LNCaP clone FGC (cell line): ENCODE results near the gene UNC93B1.

Experiments used
- DNase-seq: peaks from one replicate; pipeline ENCODE4 v3.0.0-alpha.2; 2011; ENCODE audit warnings: low read depth
- H3K4me3 ChIP-seq: 2 replicates; pipeline ENCODE4 v1.5.1; 2011; ENCODE audit warnings: mild to moderate bottlenecking, low read depth, low read length, control low read depth
- CTCF ChIP-seq: IDR thresholded peaks from 2 replicates; pipeline ENCODE4 v1.5.1; 2012; ENCODE audit warnings: mild to moderate bottlenecking; ENCODE audit not compliant: control insufficient read depth, insufficient read depth; ENCODE audit errors: extremely low read depth

Gene UNC93B1

GRCh38 chr11:68043029-68043348 is 39.1 kb upstream of the UNC93B1 start:
- DNase-seq = no peak
- H3K4me3 ChIP-seq = no peak overlapping the region
- no peak for TF ChIP-seq CTCF

GRCh38 chr11:68042219-68043028 is 38.5 kb upstream of the UNC93B1 start:
- no peak for TF ChIP-seq CTCF
- no peak for DNase-seq
- no peak overlapping the region for H3K4me3 ChIP-seq

DNA sequence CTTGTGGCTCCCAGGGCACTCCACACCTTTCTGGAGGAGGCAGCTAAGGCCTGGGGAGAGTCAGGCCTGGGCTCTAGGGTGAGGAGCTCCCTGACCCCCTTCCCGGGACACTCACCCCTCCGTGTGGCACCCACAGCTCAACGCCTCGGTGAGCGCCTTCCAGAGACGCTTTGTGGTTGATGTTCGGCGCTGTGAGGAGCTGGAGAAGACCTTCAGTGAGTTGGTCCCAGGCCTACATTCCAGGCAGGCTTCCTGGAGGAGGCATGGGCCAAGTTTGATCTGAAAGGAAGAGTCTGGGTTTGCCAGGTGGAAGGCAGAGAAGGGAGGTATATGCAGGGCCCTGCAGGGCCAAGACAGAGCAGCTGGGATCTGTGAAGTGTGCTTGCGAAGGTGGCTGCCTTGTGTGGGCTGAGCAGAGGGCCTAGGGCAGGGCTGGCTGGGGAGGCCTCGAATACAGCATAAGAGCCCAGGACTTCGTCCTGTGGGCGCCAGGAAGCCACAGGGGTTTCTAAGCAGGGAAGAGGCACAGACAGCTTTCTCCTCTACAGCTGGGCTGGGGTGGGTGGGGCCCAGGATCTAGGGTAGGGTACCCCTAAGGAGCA is 37.8 kb upstream of the UNC93B1 start:
- no peak for DNase-seq
- H3K4me3 ChIP-seq = no peak overlapping the region
- TF ChIP-seq CTCF = no peak

- no peak overlapping the region for H3K4me3 ChIP-seq
- DNase-seq = no peak
- TF ChIP-seq CTCF = no peak
Measured at GRCh38 chr11:68040957-68041591, 37.2 kb upstream of the UNC93B1 start.

DNA sequence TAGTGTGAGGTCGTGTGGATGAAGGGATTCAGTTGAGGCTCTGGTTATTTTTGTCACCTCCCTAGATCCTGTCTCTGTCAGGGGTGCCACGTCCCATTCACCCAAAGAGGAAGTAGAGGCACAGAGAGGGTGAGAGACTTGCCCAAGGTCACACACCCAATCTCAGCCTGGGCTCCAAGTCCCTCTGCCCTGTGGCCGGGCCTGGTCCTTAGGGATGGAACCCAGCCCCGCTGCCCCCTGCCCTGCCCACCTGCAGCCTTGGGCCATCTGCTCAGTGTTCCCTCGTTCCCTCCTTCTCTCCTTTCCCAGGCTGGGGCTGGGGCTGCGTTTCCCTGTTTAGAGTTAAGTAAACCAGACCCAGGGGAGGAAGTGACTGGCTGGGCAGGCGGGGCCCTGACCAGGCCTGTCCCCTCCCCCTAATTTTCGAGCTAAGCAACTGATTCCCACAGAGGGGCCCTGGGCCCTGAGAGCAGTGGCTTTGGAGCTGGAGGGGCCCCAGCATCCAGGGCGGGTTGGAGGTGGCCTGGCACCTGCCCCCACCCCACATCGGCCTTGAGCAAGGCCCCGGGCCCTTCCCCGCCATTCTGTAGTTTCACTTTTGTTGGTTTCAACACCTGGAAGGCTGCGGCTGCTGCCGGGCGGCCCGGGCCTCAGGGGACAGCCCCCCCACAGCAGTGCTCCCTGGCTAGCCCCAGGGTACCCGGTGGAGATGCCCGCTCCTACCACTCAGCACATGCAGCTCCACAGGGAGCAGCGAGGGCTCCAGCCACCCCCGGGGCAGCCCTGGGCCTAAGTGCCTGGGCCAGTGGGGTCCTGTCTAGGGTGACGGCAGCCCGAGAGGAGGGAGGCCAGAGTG is 36.4 kb upstream of the UNC93B1 start:
- TF ChIP-seq CTCF = no peak
- no peak overlapping the region for H3K4me3 ChIP-seq
- DNase-seq = no peak

GRCh38 chr11:68039526-68040086 is 35.7 kb upstream of the UNC93B1 start:
- H3K4me3 ChIP-seq = peak overlapping the region; percentile 60
- TF ChIP-seq CTCF = no peak
- DNase-seq = no peak
